Caco-2 (cell line): ENCODE results near the gene HS3ST3B1. TPM values are rescaled to one million over a fixed set of nuclear protein-coding genes. Genes with fewer than 3 reads are reported as not detected.

ENCODE experiments used
- BruUV-seq: library from RNA; stranded (reverse); fragments of 400-500 nt; replicated peaks from 2 replicates; lab custom pipeline; 2021; lab: Mats Ljungman, UMichigan
- CTCF ChIA-PET: fragments of 300-600 bp; sonication (Branson Sonifier 250); formaldehyde crosslinking; loops from one replicate; lab custom pipeline; 2022; ENCODE audit warnings: antibody characterized with exemption; lab: Charles Lee
- POLR2A ChIA-PET: fragments of 300-600 bp; sonication (Branson Sonifier 250); formaldehyde crosslinking; loops from one replicate; lab custom pipeline; 2022; ENCODE audit warnings: antibody characterized with exemption; lab: Charles Lee
- DNase-seq, 2 experiments: peaks; one replicate each; pipeline versions ENCODE4 v3.0.0 to v3.0.0-alpha.2; 2020 to 2022
- H3K27me3 ChIP-seq: replicated peaks from 2 replicates; pipeline ENCODE4 v1.6.0; 2011; ENCODE audit warnings: low read length; ENCODE audit not compliant: control insufficient read depth, insufficient read depth
- H3K36me3 ChIP-seq: 2 replicates; pipeline ENCODE4 v1.5.1; 2011; ENCODE audit warnings: low read length; ENCODE audit not compliant: control insufficient read depth, insufficient read depth
- H3K4me1 ChIP-seq: fragments of 250-450 bp; sonication (Bioruptor Pico); 2 replicates; pipeline ENCODE4 v1.5.1; 2020; ENCODE audit warnings: mild to moderate bottlenecking
- H3K4me3 ChIP-seq: 2 replicates; pipeline ENCODE4 v1.5.1; 2011; ENCODE audit warnings: low read depth, mild to moderate bottlenecking, control low read depth, low read length
- H3K9me3 ChIP-seq: fragments of 250-450 bp; sonication (Bioruptor Pico); 2 replicates; pipeline ENCODE4 v1.5.1; 2020; ENCODE audit warnings: mild to moderate bottlenecking, moderate library complexity
- H3K27ac Mint-ChIP-seq: one replicate; pipeline ENCODE4 v1.8.0; 2022; ENCODE audit warnings: mixed read lengths; ENCODE audit not compliant: unreplicated experiment
- H3K27me3 Mint-ChIP-seq: one replicate; pipeline ENCODE4 v1.8.0; 2022; ENCODE audit warnings: mixed read lengths; ENCODE audit not compliant: insufficient read depth, unreplicated experiment
- H3K36me3 Mint-ChIP-seq: one replicate; pipeline ENCODE4 v1.8.0; 2022; ENCODE audit warnings: mild to moderate bottlenecking, mixed read lengths; ENCODE audit not compliant: insufficient read depth, unreplicated experiment
- H3K4me1 Mint-ChIP-seq: one replicate; pipeline ENCODE4 v1.8.0; 2022; ENCODE audit warnings: low read depth, mixed read lengths; ENCODE audit not compliant: unreplicated experiment
- H3K4me3 Mint-ChIP-seq: one replicate; pipeline ENCODE4 v1.8.0; 2022; ENCODE audit warnings: mild to moderate bottlenecking, moderate library complexity, mixed read lengths; ENCODE audit not compliant: unreplicated experiment
- H3K9me3 Mint-ChIP-seq: one replicate; pipeline ENCODE4 v1.8.0; 2022; ENCODE audit warnings: mixed read lengths; ENCODE audit not compliant: unreplicated experiment
- intact Hi-C: fragments of 100-400 bp; cut with micrococcal nuclease; formaldehyde crosslinking; loops from one replicate; pipeline ENCODE4 v1.10.0; 2022; ENCODE audit not compliant: unreplicated experiment
- total RNA-seq: library from RNA; stranded (reverse); gene quantifications from 2 replicates; pipeline ENCODE4 v1.2.3, GENCODE V29; 2022
- TF ChIP-seq, protein P1 (sequence below), 2 experiments: fragments of 200-600 bp in 1 of 2; IDR thresholded peaks; 1 replicate in 1 of 2; 2 replicates in 1 of 2; pipeline versions ENCODE4 v1.5.1 to v1.8.0; 2011 to 2022; ENCODE audit warnings: antibody characterized with exemption in 1 of 2, control low read depth in 1 of 2, inconsistent platforms in 1 of 2, low read depth in 1 of 2, low read length in 1 of 2, mild to moderate bottlenecking in 1 of 2, moderate library complexity in 1 of 2; ENCODE audit not compliant: insufficient read depth in 1 of 2, severe bottlenecking in 1 of 2, unreplicated experiment in 1 of 2

Gene HS3ST3B1
- total RNA-seq, 1 experiment from 2014 or later, result 1.9 TPM

DNA sequence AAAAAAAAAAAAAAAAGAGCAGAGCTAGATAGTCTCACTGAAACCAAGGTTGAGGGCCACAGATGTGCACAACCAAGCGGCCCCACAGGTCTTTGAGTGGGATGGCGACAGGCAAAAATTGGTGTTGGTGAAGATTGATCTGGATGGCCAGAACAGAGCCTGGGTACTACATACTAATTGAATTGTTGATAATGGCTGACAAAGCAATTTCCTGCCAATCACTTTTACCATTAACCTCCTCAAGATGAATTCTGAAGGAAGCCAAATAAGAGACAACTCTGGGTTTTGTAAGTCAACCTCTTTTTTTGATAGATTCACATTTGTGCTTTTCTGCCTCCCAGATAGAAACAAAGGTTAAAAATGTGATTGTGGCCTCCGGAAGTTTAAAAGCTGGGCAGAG lies 19.4 kb upstream of the HS3ST3B1 start:
- H3K36me3 ChIP-seq, result no peaks in the 10 kb centered on the region
- no peaks in the 10 kb centered on the region for H3K9me3 ChIP-seq
- H3K4me1 ChIP-seq, result no peaks in the 10 kb centered on the region
- TF ChIP-seq, protein P1, sequence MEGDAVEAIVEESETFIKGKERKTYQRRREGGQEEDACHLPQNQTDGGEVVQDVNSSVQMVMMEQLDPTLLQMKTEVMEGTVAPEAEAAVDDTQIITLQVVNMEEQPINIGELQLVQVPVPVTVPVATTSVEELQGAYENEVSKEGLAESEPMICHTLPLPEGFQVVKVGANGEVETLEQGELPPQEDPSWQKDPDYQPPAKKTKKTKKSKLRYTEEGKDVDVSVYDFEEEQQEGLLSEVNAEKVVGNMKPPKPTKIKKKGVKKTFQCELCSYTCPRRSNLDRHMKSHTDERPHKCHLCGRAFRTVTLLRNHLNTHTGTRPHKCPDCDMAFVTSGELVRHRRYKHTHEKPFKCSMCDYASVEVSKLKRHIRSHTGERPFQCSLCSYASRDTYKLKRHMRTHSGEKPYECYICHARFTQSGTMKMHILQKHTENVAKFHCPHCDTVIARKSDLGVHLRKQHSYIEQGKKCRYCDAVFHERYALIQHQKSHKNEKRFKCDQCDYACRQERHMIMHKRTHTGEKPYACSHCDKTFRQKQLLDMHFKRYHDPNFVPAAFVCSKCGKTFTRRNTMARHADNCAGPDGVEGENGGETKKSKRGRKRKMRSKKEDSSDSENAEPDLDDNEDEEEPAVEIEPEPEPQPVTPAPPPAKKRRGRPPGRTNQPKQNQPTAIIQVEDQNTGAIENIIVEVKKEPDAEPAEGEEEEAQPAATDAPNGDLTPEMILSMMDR (IDR thresholded peaks at IDR 0.05; ENCODE audit: insufficient read depth in 1 of 2, low read depth in 1 of 2, low read length in 1 of 2, severe bottlenecking in 1 of 2, unreplicated experiment in 1 of 2), result no peak
- H3K4me3 ChIP-seq, result no peak overlapping the region
- intact Hi-C loops, result no loop called here
- Mint-ChIP-seq H3K27me3 (peaks cover 5% of the 10 kb centered on the region), H3K4me3 (no peak overlapping the region), H3K36me3 (no peaks in the 10 kb centered on the region), H3K27ac (no peak overlapping the region), H3K4me1 (no peaks in the 10 kb centered on the region), H3K9me3 (peaks cover 9% of the 10 kb centered on the region)
- no TSS peak for BruUV-seq
- H3K27me3 ChIP-seq, result no peaks in the 10 kb centered on the region
- DNase-seq, result no peak
- ChIA-PET POLR2A (no interaction called here), CTCF (no interaction called here)

GRCh38 chr17:14282726-14283125 lies 18.2 kb upstream of the HS3ST3B1 start:
- peaks cover 9% of the 10 kb centered on the region for H3K9me3 Mint-ChIP-seq
- H3K27ac Mint-ChIP-seq, result no peak overlapping the region
- Histone ChIP-seq H3K36me3 (no peaks in the 10 kb centered on the region), H3K27me3 (no peaks in the 10 kb centered on the region), H3K9me3 (no peaks in the 10 kb centered on the region), H3K4me1 (no peaks in the 10 kb centered on the region), H3K4me3 (no peak overlapping the region)
- CTCF ChIA-PET, result no interaction called here
- no peaks in the 10 kb centered on the region for H3K4me1 Mint-ChIP-seq
- H3K36me3 Mint-ChIP-seq, result no peaks in the 10 kb centered on the region
- BruUV-seq, result no TSS peak
- TF ChIP-seq, protein P1 (IDR thresholded peaks at IDR 0.05; ENCODE audit: insufficient read depth in 1 of 2, low read depth in 1 of 2, low read length in 1 of 2, severe bottlenecking in 1 of 2, unreplicated experiment in 1 of 2), result no peak
- DNase-seq, result no peak
- H3K4me3 Mint-ChIP-seq, result no peak overlapping the region
- H3K27me3 Mint-ChIP-seq, result peaks cover 5% of the 10 kb centered on the region
- intact Hi-C loops, result no loop called here
- POLR2A ChIA-PET, result no interaction called here

- H3K36me3 Mint-ChIP-seq, result no peaks in the 10 kb centered on the region
- no peaks in the 10 kb centered on the region for H3K4me1 Mint-ChIP-seq
- H3K9me3 Mint-ChIP-seq, result peaks cover 9% of the 10 kb centered on the region
- Histone ChIP-seq H3K36me3 (no peaks in the 10 kb centered on the region), H3K27me3 (no peaks in the 10 kb centered on the region), H3K4me3 (no peak overlapping the region), H3K4me1 (no peaks in the 10 kb centered on the region), H3K9me3 (no peaks in the 10 kb centered on the region)
- peaks cover 5% of the 10 kb centered on the region for H3K27me3 Mint-ChIP-seq
- no peak overlapping the region for H3K4me3 Mint-ChIP-seq
- no peak overlapping the region for H3K27ac Mint-ChIP-seq
- DNase-seq, result no peak
- no TSS peak for BruUV-seq
- TF ChIP-seq, protein P1 (IDR thresholded peaks at IDR 0.05; ENCODE audit: insufficient read depth in 1 of 2, low read depth in 1 of 2, low read length in 1 of 2, severe bottlenecking in 1 of 2, unreplicated experiment in 1 of 2), result no peak
- ChIA-PET POLR2A (no interaction called here), CTCF (interaction anchor here (0.7 kb wide), 1 partner anchor 12 kb away, joined by 3 read pairs; the partner anchor contains the start of gene HS3ST3B1)
- intact Hi-C loops, result no loop called here
Observed at GRCh38 chr17:14289162-14289561, 11.7 kb upstream of the HS3ST3B1 start.
